Measurements from ENCODE around the gene PCDHA5.

The PCDHA5 gene

GRCh38 chr5:140868721-140869554 lies 47.5 kb downstream of the PCDHA5 start, which contains the start of gene PCDHA11:
Gene PCDHA11, plus strand, starts transcription at chr5:140868957. Its CDS starts 147 bp downstream, at chr5:140869104.
- no peak for DNase-seq

DNA sequence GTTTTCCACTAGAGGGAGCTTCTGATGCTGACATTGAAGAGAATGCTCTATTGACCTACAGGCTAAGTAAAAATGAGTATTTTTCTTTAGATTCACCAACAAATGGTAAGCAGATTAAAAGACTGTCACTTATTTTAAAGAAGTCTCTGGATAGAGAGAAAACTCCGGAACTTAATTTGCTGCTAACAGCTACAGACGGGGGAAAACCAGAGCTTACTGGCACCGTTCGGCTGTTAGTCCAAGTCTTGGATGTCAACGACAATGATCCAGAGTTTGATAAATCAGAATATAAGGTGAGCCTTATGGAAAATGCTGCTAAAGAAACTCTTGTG lies 48.1 kb downstream of the PCDHA5 start:
- no peak for DNase-seq

DNA sequence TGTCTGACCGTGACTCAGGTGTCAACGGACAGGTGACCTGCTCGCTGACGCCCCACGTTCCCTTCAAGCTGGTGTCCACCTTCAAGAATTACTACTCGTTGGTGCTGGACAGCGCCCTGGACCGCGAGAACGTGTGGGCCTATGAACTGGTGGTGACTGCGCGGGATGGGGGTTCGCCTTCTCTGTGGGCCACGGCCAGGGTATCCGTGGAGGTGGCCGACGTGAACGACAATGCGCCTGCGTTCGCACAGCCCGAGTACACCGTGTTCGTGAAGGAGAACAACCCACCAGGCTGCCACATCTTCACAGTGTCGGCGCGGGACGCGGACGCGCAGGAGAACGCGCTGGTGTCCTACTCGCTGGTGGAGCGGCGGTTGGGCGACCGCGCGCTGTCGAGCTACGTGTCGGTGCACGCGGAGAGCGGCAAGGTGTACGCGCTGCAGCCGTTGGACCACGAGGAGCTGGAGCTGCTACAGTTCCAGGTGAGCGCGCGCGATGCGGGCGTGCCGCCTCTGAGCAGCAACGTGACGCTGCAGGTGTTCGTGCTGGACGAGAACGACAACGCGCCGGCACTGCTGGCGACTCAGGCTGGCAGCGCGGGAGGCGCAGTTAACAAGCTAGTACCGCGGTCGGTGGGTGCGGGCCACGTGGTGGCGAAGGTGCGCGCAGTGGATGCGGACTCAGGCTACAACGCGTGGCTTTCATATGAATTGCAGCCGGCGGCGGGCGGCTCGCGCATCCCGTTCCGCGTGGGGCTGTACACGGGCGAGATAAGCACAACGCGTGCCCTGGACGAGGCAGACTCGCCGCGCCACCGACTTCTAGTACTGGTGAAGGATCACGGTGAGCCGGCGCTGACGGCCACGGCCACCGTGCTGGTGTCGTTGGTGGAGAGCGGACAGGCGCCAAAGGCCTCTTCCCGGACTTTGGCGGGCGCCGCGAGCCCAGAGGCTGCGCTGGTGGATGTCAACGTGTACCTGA lies 49.1 kb downstream of the PCDHA5 start:
- DNase-seq: no peak

Measured in stimulated activated CD4-positive, alpha-beta T cell treated with anti-CD3 and anti-CD28 coated beads, Interleukin-2, amount 100 ng/mL, for 48 hours (primary cell).